MM.1S (cell line): ENCODE data around the gene LDLRAP1.

Experiments
- DNase-seq: peaks from one replicate; pipeline ENCODE4 v3.0.0-alpha.2; 2015
- H2AFZ ChIP-seq: fragments of 300-600 bp; sonication (generic); 2 replicates; pipeline ENCODE4 v1.6.0; 2016; ENCODE audit warnings: antibody characterized with exemption, low read length
- H3F3A ChIP-seq: fragments of 300-600 bp; sonication (generic); 2 replicates; pipeline ENCODE4 v1.6.1; 2016; ENCODE audit warnings: mild to moderate bottlenecking, antibody characterized with exemption, low read length, moderate library complexity, mixed read lengths; ENCODE audit not compliant: insufficient read depth
- H3K27ac ChIP-seq: fragments of 300-600 bp; sonication (generic); 2 replicates; pipeline ENCODE4 v1.5.1; 2016; ENCODE audit warnings: mild to moderate bottlenecking, low read length
- H3K27me3 ChIP-seq: fragments of 300-600 bp; sonication (generic); replicated peaks from 2 replicates; pipeline ENCODE4 v1.6.0; 2016; ENCODE audit warnings: low read length; ENCODE audit not compliant: insufficient read depth
- H3K36me3 ChIP-seq: fragments of 300-600 bp; sonication (generic); replicated peaks from 2 replicates; pipeline ENCODE4 v1.6.1; 2016; ENCODE audit warnings: mild to moderate bottlenecking, low read length, mixed read lengths; ENCODE audit not compliant: insufficient read depth
- H3K4me1 ChIP-seq: fragments of 300-600 bp; sonication (generic); 2 replicates; pipeline ENCODE4 v1.6.1; 2016; ENCODE audit warnings: low read length, mixed read lengths
- H3K4me2 ChIP-seq: fragments of 300-600 bp; sonication (generic); 2 replicates; pipeline ENCODE4 v1.6.0; 2016; ENCODE audit warnings: low read depth, low read length
- H3K4me3 ChIP-seq: fragments of 300-600 bp; sonication (generic); 2 replicates; pipeline ENCODE4 v1.5.1; 2016; ENCODE audit warnings: low read length, mixed read lengths
- H3K79me2 ChIP-seq: fragments of 300-600 bp; sonication (generic); 2 replicates; pipeline ENCODE4 v1.6.1; 2016; ENCODE audit warnings: mixed run types, low read length, mixed read lengths
- H3K9ac ChIP-seq: fragments of 300-600 bp; sonication (generic); 2 replicates; pipeline ENCODE4 v1.6.1; 2016; ENCODE audit warnings: low read length, mixed read lengths
- H3K9me2 ChIP-seq: fragments of 300-600 bp; sonication (generic); replicated peaks from 2 replicates; pipeline ENCODE4 v1.6.1; 2016; ENCODE audit warnings: mild to moderate bottlenecking, low read length, mixed read lengths; ENCODE audit not compliant: insufficient read depth
- H3K9me3 ChIP-seq: fragments of 300-600 bp; sonication (generic); replicated peaks from 2 replicates; pipeline ENCODE4 v1.6.1; 2016; ENCODE audit warnings: mild to moderate bottlenecking, low read length, mixed read lengths; ENCODE audit not compliant: insufficient read depth
- H4K20me1 ChIP-seq: fragments of 300-600 bp; sonication (generic); 2 replicates; pipeline ENCODE4 v1.6.1; 2016; ENCODE audit warnings: mild to moderate bottlenecking, low read length, moderate library complexity, mixed read lengths; ENCODE audit not compliant: insufficient read depth
- CTCF ChIP-seq: fragments of 300-600 bp; sonication (generic); IDR thresholded peaks from 2 replicates; pipeline ENCODE4 v1.5.1; 2016; ENCODE audit warnings: antibody characterized with exemption, low read length, mixed read lengths
- EZH2 ChIP-seq: fragments of 300-600 bp; sonication (generic); optimal IDR thresholded peaks from 2 replicates; pipeline ENCODE3; 2017; ENCODE audit warnings: low read depth, mild to moderate bottlenecking, antibody characterized with exemption, low read length, mixed read lengths
- EZH2phosphoT487 ChIP-seq: fragments of 300-600 bp; sonication (generic); IDR thresholded peaks from 2 replicates; pipeline ENCODE4 v1.6.1; 2018; ENCODE audit warnings: antibody characterized with exemption, low read length

Gene LDLRAP1

DNA sequence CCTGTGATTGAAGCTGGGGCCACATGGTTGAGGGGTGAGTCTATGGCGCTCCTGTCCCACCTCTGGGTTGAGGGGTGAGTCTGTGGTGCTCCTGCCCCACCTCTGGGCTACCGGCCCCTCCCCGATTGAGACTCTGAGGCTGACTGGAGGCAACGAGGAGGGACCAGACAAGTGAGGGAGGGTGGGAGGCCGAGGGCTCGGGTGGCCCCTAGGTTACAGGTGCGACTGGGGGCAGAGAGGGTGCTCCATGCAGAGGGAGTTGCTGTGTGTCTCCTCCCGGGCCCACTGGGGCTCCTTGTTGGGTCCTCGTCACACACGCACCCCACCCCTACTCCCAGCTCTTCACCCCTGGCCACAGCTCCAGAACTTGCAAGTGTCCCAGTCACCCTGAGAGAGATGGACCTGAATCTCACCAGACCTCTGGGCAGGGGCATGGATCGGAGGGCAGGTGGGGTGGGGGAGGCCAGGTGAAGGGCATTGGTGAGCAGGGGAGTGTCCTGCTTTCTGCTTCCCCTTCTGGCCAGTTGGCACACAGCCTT lies 12.8 kb downstream of the LDLRAP1 start:
- Histone ChIP-seq H3K79me2 (peaks cover 99% of the 10 kb centered on the region), H3K4me2 (no peak overlapping the region), H3K36me3 (peaks cover 18% of the 10 kb centered on the region), H3K9me3 (no peaks in the 10 kb centered on the region), H3K4me1 (peaks cover 66% of the 10 kb centered on the region), H3K27ac (no peak overlapping the region), H2AFZ (no peak overlapping the region), H3F3A (peaks cover 13% of the 10 kb centered on the region), H3K9ac (no peak overlapping the region), H3K9me2 (no peaks in the 10 kb centered on the region), H3K4me3 (no peak overlapping the region), H3K27me3 (no peaks in the 10 kb centered on the region), H4K20me1 (no peaks in the 10 kb centered on the region; the same call in 1 of the 2 replicates)
- no peak for DNase-seq
- no peak for TF ChIP-seq CTCF
- TF ChIP-seq EZH2phosphoT487 = no peak
- no peak for TF ChIP-seq EZH2

DNA sequence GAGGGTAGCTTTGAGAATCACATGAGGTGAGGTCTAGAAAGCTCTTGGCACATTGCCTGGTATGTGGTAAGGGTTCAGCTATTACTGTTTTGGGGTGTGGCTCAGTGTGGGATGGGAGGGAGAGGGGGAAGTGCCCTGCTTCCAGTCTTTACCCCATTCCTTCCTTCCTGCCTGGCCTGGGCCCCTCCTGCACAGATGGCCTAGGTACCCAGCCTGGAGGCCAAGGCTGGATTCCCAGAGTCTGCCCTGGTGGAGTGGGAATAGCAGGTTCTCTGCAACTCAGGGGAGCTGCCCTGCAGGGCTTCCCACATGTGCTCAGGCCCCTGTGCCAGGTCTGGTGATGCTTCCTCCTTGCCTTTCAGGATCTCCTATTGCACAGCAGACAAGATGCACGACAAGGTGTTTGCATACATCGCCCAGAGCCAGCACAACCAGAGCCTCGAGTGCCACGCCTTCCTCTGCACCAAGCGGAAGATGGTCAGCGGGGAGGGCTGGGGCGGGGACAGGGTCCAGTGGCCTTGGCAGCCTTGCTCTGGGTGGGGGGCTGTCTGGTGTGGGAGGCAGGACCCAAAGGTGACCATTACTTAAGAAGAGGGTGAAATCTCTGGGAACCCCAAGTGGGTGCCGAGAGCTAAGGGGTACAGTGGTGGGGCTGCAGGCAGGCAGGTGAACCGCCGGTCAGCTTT lies 13.5 kb downstream of the LDLRAP1 start:
- no peaks in the 10 kb centered on the region for H3K9me2 ChIP-seq
- no peak overlapping the region for H3K27ac ChIP-seq
- no peak overlapping the region for H3K4me2 ChIP-seq
- H2AFZ ChIP-seq = no peak overlapping the region
- H3K79me2 ChIP-seq = peaks cover 95% of the 10 kb centered on the region
- H3K9me3 ChIP-seq = no peaks in the 10 kb centered on the region
- H3K9ac ChIP-seq = no peak overlapping the region
- no peak overlapping the region for H3K4me3 ChIP-seq
- no peaks in the 10 kb centered on the region for H3K27me3 ChIP-seq
- peaks cover 66% of the 10 kb centered on the region for H3K4me1 ChIP-seq
- DNase-seq = no peak
- peaks cover 20% of the 10 kb centered on the region for H3F3A ChIP-seq
- H3K36me3 ChIP-seq = peaks cover 18% of the 10 kb centered on the region
- H4K20me1 ChIP-seq = no peaks in the 10 kb centered on the region; the same call in 1 of the 2 replicates
- TF ChIP-seq CTCF (no peak), EZH2phosphoT487 (no peak), EZH2 (no peak)

- H3F3A ChIP-seq = peaks cover 26% of the 10 kb centered on the region
- H3K9ac ChIP-seq = no peak overlapping the region
- peaks cover 18% of the 10 kb centered on the region for H3K36me3 ChIP-seq
- no peaks in the 10 kb centered on the region; the same call in 1 of the 2 replicates for H4K20me1 ChIP-seq
- no peaks in the 10 kb centered on the region for H3K27me3 ChIP-seq
- H3K9me3 ChIP-seq = no peaks in the 10 kb centered on the region
- TF ChIP-seq CTCF = no peak
- TF ChIP-seq EZH2 = no peak
- TF ChIP-seq EZH2phosphoT487 = no peak
- no peak for DNase-seq
- H3K79me2 ChIP-seq = peaks cover 89% of the 10 kb centered on the region
- no peak overlapping the region for H3K4me2 ChIP-seq
- no peak overlapping the region for H3K4me3 ChIP-seq
- H3K4me1 ChIP-seq = peaks cover 68% of the 10 kb centered on the region
- no peaks in the 10 kb centered on the region for H3K9me2 ChIP-seq
- no peak overlapping the region for H2AFZ ChIP-seq
- no peak overlapping the region for H3K27ac ChIP-seq
Measured at GRCh38 chr1:25557543-25557942, 14.1 kb downstream of the LDLRAP1 start.
